HCT116 (cell line): ENCODE measurements around the gene DCP2. TPM values are rescaled to one million over a fixed set of nuclear protein-coding genes. Genes with fewer than 3 reads are reported as not detected.
A peak's percentile ranks its signal among the peaks of the same experiment; 100 is the strongest.

Experiments
- ATAC-seq: fragments of 200-7000 bp; cut with Tn5 transposase; 2 replicates; pipeline ENCODE4 v1.9.1; 2020; ENCODE audit warnings: mild to moderate bottlenecking, moderate library complexity
- BruUV-seq: library from RNA; stranded (reverse); fragments of 400-500 nt; replicated peaks from 2 replicates; lab custom pipeline; 2021; lab: Mats Ljungman, UMichigan
- CTCF ChIA-PET: fragments of 300-600 bp; sonication (Branson Sonifier 250); formaldehyde crosslinking; loops from one replicate; lab custom pipeline; 2021; ENCODE audit warnings: antibody characterized with exemption; lab: Charles Lee
- POLR2A ChIA-PET: fragments of 300-600, 350-600 bp; sonication (Branson Sonifier 250); formaldehyde crosslinking; loops from one replicate; lab custom pipeline; 2021; ENCODE audit warnings: antibody characterized with exemption; lab: Charles Lee
- RAD21 ChIA-PET, 2 experiments: fragments of 300-600 bp; sonication (Branson Sonifier 250); formaldehyde crosslinking; loops; one replicate each; lab custom pipeline; 2023; ENCODE audit warnings: low total read pairs in 2 of 2; ENCODE audit not compliant: uncharacterized antibody in 2 of 2, unreplicated experiment in 2 of 2, low non-redundant PET in 1 of 2; lab: Charles Lee
- DNase-seq: peaks from one replicate; pipeline ENCODE4 v3.0.0-alpha.2; 2010; ENCODE audit warnings: low read depth, low spot score
- H2AFZ ChIP-seq: fragments of 200-600 bp; shearing (Covaris generic), sonication (generic); 2 replicates; pipeline ENCODE4 v1.6.1; 2017; ENCODE audit warnings: low read depth, mixed run types, mixed read lengths, antibody characterized with exemption, low read length; ENCODE audit not compliant: poor library complexity, severe bottlenecking
- H3K27ac ChIP-seq: 2 replicates; pipeline ENCODE4 v1.5.1; 2012; ENCODE audit warnings: low read depth, low read length
- H3K27me3 ChIP-seq: fragments of 200-600 bp; sonication (generic); 2 replicates; pipeline ENCODE4 v1.6.1; 2016; ENCODE audit warnings: mixed run types, low read length, mixed read lengths; ENCODE audit not compliant: insufficient read depth
- H3K36me3 ChIP-seq, 2 experiments: fragments of 200-500 bp in 1 of 2; fragments of 200-600 bp in 1 of 2; sonication (Bioruptor generic) in 1 of 2; sonication (generic) in 1 of 2; 2 replicates each; pipeline versions ENCODE4 v1.5.1 to v1.6.1; 2014 to 2016; ENCODE audit warnings: low read length in 2 of 2, inconsistent platforms in 1 of 2, mixed read lengths in 1 of 2, mixed run types in 1 of 2; ENCODE audit not compliant: insufficient read depth in 2 of 2, control insufficient read depth in 1 of 2
- H3K4me1 ChIP-seq, 2 experiments: fragments of 200-600 bp in 1 of 2; sonication (generic) in 1 of 2; 2 replicates each; pipeline versions ENCODE4 v1.5.1 to v1.6.1; 2012 to 2017; ENCODE audit warnings: low read length in 2 of 2, inconsistent platforms in 1 of 2, mild to moderate bottlenecking in 1 of 2, mixed read lengths in 1 of 2, mixed run types in 1 of 2, moderate library complexity in 1 of 2; ENCODE audit not compliant: insufficient read depth in 2 of 2, control insufficient read depth in 1 of 2
- H3K4me2 ChIP-seq: fragments of 200-600 bp; sonication (generic); 2 replicates; pipeline ENCODE4 v1.6.1; 2017; ENCODE audit warnings: mixed run types, low read length, mixed read lengths
- H3K4me3 ChIP-seq, 2 experiments: fragments of 200-600 bp in 1 of 2; sonication (generic) in 1 of 2; replicated peaks in 1 of 2; 2 replicates each; pipeline ENCODE4 v1.5.1; 2011 to 2016; ENCODE audit warnings: low read length in 2 of 2, control low read depth in 1 of 2, low read depth in 1 of 2, mild to moderate bottlenecking in 1 of 2, mixed read lengths in 1 of 2, mixed run types in 1 of 2
- H3K79me2 ChIP-seq: fragments of 200-600 bp; sonication (generic); 2 replicates; pipeline ENCODE4 v1.6.1; 2017; ENCODE audit warnings: mild to moderate bottlenecking, mixed run types, low read length, moderate library complexity, mixed read lengths; ENCODE audit not compliant: insufficient read depth
- H3K9ac ChIP-seq: fragments of 200-600 bp; sonication (generic); 2 replicates; pipeline ENCODE4 v1.6.1; 2016; ENCODE audit warnings: low read length, mixed read lengths
- H3K9me2 ChIP-seq: fragments of 200-600 bp; sonication (generic), shearing (Covaris generic); 2 replicates; pipeline ENCODE4 v1.6.1; 2017; ENCODE audit warnings: mixed run types, mild to moderate bottlenecking, moderate library complexity; ENCODE audit not compliant: insufficient read depth
- H3K9me3 ChIP-seq, 2 experiments: fragments of 200-500 bp in 1 of 2; fragments of 200-600 bp in 1 of 2; sonication (Bioruptor generic) in 1 of 2; sonication (generic) in 1 of 2; 2 replicates each; pipeline ENCODE4 v1.6.1; 2014 to 2017; ENCODE audit warnings: low read length in 2 of 2, mixed read lengths in 2 of 2, inconsistent platforms in 1 of 2, low read depth in 1 of 2, mild to moderate bottlenecking in 1 of 2, mixed run types in 1 of 2, moderate library complexity in 1 of 2; ENCODE audit not compliant: control insufficient read depth in 1 of 2, insufficient read depth in 1 of 2
- H4K20me1 ChIP-seq: fragments of 200-600 bp; sonication (generic), shearing (Covaris generic); 2 replicates; pipeline ENCODE4 v1.6.1; 2017; ENCODE audit warnings: mixed run types, mild to moderate bottlenecking, moderate library complexity; ENCODE audit not compliant: insufficient read depth
- EGR1 ChIP-seq: IDR thresholded peaks from 2 replicates; pipeline ENCODE4 v1.6.1; 2012; ENCODE audit warnings: low read depth
- ELF1 ChIP-seq: IDR thresholded peaks from 2 replicates; pipeline ENCODE4 v1.6.1; 2012; ENCODE audit warnings: low read depth, borderline replicate concordance
- EZH2 ChIP-seq: fragments of 200-600 bp; sonication (generic); IDR thresholded peaks from 2 replicates; pipeline ENCODE4 v1.6.1; 2017; ENCODE audit warnings: antibody characterized with exemption, mixed run types
- FOSL1 ChIP-seq: IDR thresholded peaks from 2 replicates; pipeline ENCODE4 v1.6.1; 2012; ENCODE audit warnings: low read depth
- POLR2AphosphoS5 ChIP-seq: IDR thresholded peaks from 2 replicates; pipeline ENCODE4 v1.6.1; 2011; ENCODE audit warnings: mild to moderate bottlenecking, low read depth, low read length, moderate library complexity
- RAD21 ChIP-seq: IDR thresholded peaks from 2 replicates; pipeline ENCODE4 v1.6.1; 2012; ENCODE audit warnings: low read depth, mild to moderate bottlenecking
- SP1 ChIP-seq: IDR thresholded peaks from 2 replicates; pipeline ENCODE4 v1.6.1; 2012; ENCODE audit warnings: low read depth
- SRF ChIP-seq: IDR thresholded peaks from 2 replicates; pipeline ENCODE4 v1.6.1; 2012; ENCODE audit warnings: low read depth
- TCF7L2 ChIP-seq: IDR thresholded peaks from 2 replicates; pipeline ENCODE4 v1.7.0; 2011; ENCODE audit warnings: borderline replicate concordance, inconsistent platforms; ENCODE audit not compliant: insufficient read depth, insufficient read length; ENCODE audit errors: extremely low read depth
- intact Hi-C: fragments of 100-400 bp; cut with micrococcal nuclease; formaldehyde crosslinking; loops from 2 replicates; pipeline ENCODE4 v1.10.0; 2022
- total RNA-seq: library from RNA; stranded (reverse); gene quantifications from one replicate; pipeline ENCODE4 v1.2.1, GENCODE V29; 2021; ENCODE audit not compliant: unreplicated experiment
- TF ChIP-seq, protein P1 (sequence below), 3 experiments: fragments of 200-600 bp in 1 of 3; sonication (generic) in 1 of 3; IDR thresholded peaks in 2 of 3; conservative IDR thresholded peaks in 1 of 3; 2 replicates each; pipeline ENCODE4 v1.5.1; 2012 to 2017; ENCODE audit warnings: low read depth in 2 of 3, low read length in 2 of 3, antibody characterized with exemption in 1 of 3, borderline replicate concordance in 1 of 3, control low read depth in 1 of 3, mild to moderate bottlenecking in 1 of 3, mixed read lengths in 1 of 3, mixed run types in 1 of 3, moderate library complexity in 1 of 3; ENCODE audit not compliant: insufficient read depth in 1 of 3
- TF ChIP-seq, protein P2 (sequence below): IDR thresholded peaks from 2 replicates; pipeline ENCODE4 v1.6.1; 2012

The DCP2 gene
- total RNA-seq, 1 experiment from 2014 or later, result 57.1 TPM

DNA sequence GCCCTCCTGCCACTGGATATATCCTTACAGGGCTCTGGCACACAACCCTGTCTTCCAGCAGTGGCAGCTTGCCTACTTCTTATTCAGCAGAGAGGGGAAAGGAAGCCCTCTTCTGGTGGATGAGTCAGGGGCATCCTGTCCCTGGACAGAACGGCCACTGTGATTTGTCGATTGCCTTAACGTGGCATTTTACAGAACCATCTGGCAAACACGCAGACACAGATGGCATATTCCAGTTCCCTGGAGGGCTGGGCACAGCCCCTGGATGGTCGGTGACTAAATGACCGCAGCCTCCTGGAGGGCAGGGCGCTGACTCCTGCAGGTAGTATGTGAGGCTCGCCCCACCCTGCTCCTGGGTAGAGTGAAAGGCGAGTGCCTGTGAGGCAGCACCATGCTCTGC is 62.1 kb downstream of the DCP2 start:
- Histone ChIP-seq H4K20me1 (no peaks in the 10 kb centered on the region), H3K4me3 (no peak overlapping the region), H2AFZ (no peak overlapping the region), H3K27ac (no peak overlapping the region), H3K9me3 (no peaks in the 10 kb centered on the region), H3K27me3 (no peaks in the 10 kb centered on the region), H3K9me2 (no peaks in the 10 kb centered on the region), H3K4me1 (peaks cover 0 to 14% of the 10 kb centered on the region in 2 experiments; a peak in 2 of 4 replicates), H3K9ac (no peak overlapping the region), H3K79me2 (no peaks in the 10 kb centered on the region), H3K36me3 (0 out of 4 replicates have a peak, but pooled peaks cover 0 to 4% of the 10 kb centered on the region in 2 experiments), H3K4me2 (peak overlapping the region; percentile 32)
- POLR2A ChIA-PET, result no interaction called here
- TF ChIP-seq SRF (no peak), TCF7L2 (no peak), RAD21 (peak; percentile 45), ELF1 (no peak), EGR1 (no peak), SP1 (no peak), POLR2AphosphoS5 (no peak), EZH2 (no peak), FOSL1 (no peak)
- TF ChIP-seq, protein P1, sequence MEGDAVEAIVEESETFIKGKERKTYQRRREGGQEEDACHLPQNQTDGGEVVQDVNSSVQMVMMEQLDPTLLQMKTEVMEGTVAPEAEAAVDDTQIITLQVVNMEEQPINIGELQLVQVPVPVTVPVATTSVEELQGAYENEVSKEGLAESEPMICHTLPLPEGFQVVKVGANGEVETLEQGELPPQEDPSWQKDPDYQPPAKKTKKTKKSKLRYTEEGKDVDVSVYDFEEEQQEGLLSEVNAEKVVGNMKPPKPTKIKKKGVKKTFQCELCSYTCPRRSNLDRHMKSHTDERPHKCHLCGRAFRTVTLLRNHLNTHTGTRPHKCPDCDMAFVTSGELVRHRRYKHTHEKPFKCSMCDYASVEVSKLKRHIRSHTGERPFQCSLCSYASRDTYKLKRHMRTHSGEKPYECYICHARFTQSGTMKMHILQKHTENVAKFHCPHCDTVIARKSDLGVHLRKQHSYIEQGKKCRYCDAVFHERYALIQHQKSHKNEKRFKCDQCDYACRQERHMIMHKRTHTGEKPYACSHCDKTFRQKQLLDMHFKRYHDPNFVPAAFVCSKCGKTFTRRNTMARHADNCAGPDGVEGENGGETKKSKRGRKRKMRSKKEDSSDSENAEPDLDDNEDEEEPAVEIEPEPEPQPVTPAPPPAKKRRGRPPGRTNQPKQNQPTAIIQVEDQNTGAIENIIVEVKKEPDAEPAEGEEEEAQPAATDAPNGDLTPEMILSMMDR (IDR thresholded peaks at IDR 0.05 in 2 of 3, conservative IDR thresholded peaks at IDR 0.05 in 1 of 3; ENCODE audit: borderline replicate concordance in 1 of 3, insufficient read depth in 1 of 3, low read depth in 2 of 3, low read length in 2 of 3), result 0 out of 6 replicates have a peak, but pooled peaks of 1 of the 3 experiments have one; percentile 12
- TF ChIP-seq, protein P2, sequence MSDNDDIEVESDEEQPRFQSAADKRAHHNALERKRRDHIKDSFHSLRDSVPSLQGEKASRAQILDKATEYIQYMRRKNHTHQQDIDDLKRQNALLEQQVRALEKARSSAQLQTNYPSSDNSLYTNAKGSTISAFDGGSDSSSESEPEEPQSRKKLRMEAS, result no peak
- ATAC-seq (peak; percentile 81), DNase-seq (peak; percentile 19)
- intact Hi-C loops, result no loop called here
- RAD21 ChIA-PET, result no interaction called here
- no TSS peak for BruUV-seq
- CTCF ChIA-PET, result interaction anchor here (1.0 kb wide), 1 partner anchor 42 kb away, joined by 3 read pairs; no protein-coding TSS in a partner anchor
